HG03520 (cell line): ENCODE data around the gene TRABD2A.
A peak's percentile ranks its signal among the peaks of the same experiment; 100 is the strongest.
"Not testable (repeated sequence)": the region's sequence is repeated elsewhere in the genome, so short reads cannot be mapped to it uniquely, and the experiment has no call there.

ENCODE experiments used
- ATAC-seq: cut with Tn5 transposase; IDR thresholded peaks from one replicate; pipeline ENCODE4 v1.9.1; 2021; ENCODE audit warnings: mild to moderate bottlenecking, moderate library complexity; ENCODE audit not compliant: unreplicated experiment

TRABD2A gene

DNA sequence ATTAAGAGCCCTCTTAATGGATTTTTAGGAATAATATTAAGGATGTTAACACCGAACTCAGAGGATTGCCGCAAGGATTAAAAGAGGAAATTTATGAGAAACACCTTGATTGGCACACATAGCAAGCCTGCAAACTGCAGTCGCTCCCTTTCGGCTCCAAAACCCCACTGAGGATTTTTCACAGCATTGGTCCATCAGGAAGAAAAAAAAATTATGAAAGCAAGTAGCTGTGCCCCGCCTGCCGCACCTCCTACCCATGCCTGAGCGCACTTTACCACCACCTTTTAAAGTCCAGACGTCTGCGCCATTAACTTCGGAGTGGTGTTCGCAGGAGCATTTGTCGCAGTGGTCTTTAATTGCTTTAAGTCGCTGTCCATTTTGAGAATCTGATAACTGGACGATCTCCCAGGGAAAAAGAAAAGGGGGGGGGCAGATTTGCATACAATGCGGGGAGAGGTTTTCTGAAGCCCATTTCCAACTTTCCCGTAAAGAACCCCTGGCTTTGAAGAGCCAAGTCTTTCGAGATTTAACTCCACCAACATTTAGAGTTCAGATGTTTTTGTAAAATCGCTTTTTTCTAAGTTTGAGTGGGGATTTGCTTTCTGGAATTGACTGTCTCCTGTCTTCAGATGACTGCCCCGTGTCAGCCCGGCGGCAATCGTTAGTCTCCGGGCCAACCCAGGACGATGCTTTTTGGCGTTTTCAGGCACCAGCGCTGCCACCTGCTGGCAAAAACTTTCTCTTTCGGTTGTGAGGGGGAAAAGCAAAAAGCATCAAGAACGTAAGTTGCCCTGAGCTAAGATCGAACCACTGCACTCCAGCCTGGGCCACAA lies 913 bp upstream of the TRABD2A start:
- peak; percentile 66 for ATAC-seq

GRCh38 chr2:84880395-84880644 lies 564 bp downstream of the TRABD2A start:
- ATAC-seq = no peak

DNA sequence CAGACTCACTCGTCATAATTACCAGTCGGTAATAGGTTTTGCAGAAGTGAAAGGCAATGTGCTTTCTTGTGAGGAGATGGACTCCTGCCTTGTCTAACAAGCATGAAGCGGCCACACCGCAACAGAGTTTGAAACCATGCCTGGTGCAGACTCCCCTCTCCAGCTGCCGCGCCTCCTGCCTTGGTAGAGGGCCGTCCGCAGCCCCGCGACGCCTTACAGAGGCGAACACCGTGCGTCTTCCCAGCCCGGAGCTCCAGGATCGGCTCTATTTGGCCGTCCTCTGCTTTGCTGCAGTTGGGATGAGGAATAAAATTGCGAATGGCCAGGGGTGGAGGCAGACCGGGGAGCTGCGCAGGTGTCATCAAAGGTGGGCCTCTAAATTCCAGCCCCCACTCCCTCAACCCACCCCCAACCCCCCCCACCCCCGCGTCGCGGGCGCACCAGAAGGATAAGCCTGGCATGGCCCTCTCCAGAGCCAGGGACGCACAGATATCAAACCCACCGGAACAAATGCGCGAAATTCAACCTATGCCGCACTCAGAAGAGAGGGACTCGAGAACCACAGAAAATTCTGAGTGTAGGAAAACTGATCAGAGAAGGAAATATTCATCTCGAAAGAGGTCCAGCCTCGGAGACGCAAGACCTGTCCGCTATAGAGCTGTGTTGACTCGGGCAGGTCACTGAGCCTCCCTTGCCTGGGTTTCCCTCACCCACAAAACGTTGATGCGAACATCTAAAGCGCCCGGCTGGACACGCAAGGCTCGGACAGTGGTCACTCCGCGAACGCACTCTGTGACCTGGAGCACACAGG lies 1.1 kb downstream of the TRABD2A start:
- ATAC-seq = peak; percentile 51

DNA sequence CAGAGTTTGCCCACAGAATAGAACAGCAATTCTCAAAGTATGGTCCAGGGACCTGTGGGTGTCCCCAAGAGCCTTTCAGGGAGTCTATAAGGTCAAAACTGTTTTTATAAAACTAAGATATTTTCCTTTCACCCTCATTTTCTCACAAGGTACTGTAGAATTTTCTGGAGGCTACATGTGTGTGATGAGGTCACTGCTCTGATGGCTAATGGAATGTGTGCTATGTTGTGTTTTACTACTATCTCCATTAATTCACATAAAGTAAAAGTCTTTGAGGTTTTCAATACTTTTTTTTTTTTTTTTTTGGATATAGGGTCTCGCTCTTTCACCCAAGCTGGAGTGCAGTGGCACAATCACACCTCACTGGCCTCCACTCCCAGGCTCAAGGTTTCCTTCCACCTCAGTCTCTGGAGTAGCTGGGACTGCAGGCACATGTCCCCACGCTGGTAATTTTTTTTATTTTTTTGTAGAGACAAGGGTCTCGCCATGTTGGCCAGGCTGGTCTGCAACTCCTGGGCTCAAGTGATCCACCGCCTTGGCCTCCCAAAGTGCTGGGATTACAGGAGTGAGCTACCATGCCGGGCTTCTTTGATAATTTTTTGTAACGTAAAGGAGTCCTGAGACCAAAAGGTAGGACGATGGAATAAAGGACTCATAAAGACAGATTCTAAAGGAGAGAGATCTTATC lies 1.8 kb downstream of the TRABD2A start:
- ATAC-seq = no peak

- ATAC-seq = no peak
Observed at GRCh38 chr2:84878459-84878858, 2.4 kb downstream of the TRABD2A start.

- ATAC-seq = no peak
Observed at GRCh38 chr2:84876369-84876768, 4.5 kb downstream of the TRABD2A start.

GRCh38 chr2:84875619-84876018 lies 5.3 kb downstream of the TRABD2A start:
- not testable (repeated sequence) for ATAC-seq

GRCh38 chr2:84875213-84875560 lies 5.7 kb downstream of the TRABD2A start:
- ATAC-seq = no peak

DNA sequence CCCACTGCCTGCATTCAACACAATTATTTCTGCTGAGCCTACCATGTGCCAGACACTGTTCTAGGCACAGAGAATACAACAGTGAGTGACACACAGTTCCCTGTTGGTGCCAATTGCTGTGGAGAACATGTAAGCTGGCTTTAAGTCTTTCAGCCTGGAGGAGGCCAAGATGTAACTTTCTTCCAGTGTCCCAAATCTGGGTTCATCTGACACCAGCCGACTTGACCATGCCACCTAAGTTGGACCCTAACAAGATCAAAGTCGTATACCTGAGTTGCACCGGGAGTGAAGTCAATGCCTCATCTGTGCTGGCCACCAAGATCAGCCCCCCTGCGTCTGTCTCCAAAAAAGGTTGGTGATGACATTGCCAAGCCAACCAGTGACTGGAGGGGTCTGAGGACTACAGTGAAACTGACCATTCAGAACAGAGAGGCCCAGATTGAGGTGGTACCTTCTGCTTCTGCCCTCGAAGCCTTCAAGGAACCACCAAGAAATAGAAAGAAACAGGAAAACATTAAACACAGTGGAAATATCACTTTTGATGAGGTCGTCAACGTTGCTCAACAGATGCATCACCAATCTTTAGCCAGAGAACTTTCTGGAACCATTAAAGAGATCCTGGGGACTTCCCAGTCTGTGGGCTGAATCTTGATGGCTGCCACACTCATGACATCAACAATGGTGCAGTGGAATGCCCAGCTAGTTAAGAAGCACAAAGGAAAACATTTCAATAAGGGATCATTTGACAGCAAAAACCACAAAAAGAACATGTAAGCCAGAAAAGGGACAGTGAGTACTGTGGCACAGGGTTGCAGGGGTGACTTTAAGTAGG lies 6.3 kb downstream of the TRABD2A start:
- no peak for ATAC-seq

DNA sequence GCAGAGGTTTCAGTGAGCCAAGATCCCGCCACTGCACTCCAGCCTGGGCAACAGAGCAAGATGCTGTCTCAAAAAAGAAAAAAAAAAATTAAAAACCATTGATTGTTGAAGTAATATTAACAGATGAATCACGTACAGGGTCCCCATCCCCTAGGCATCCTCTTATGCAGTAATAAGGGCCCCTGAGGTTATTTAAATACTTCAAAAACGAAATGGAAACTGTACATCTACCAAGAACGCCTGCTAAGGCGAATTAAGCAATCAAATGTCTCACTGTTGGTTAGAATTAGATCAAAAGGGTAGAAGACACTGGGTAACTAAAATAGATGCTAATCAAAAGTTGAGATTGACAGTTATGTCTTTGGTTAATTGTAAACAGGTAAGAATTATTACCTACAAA lies 7.5 kb downstream of the TRABD2A start:
- ATAC-seq = no peak

GRCh38 chr2:84872691-84873090 lies 8.2 kb downstream of the TRABD2A start:
- not testable (repeated sequence) for ATAC-seq

- ATAC-seq = no peak
Observed at GRCh38 chr2:84870306-84870705, 10.6 kb downstream of the TRABD2A start.

DNA sequence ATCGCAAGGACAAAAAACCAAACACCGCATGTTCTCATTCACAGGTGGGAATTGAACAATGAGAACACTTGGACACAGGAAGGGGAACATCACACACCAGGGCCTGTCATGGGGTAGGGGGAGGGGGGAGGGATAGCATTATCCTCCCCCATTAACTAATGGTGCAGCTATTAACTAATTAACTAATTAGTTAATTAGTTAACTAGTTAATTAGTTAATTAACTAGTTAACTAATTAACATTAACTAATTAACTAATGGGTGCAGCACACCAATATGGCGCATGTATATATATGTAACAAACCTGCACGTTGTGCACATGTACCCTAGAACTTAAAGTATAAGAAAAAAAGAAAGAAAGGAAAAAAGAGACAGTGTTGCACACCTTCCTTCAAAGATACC lies 12.6 kb downstream of the TRABD2A start:
- not testable (repeated sequence) for ATAC-seq

GRCh38 chr2:84866122-84866521 lies 14.8 kb downstream of the TRABD2A start:
- ATAC-seq = no peak

- ATAC-seq = peak; percentile 64
Observed at GRCh38 chr2:84865181-84865783, 15.6 kb downstream of the TRABD2A start.

- ATAC-seq = no peak
Observed at GRCh38 chr2:84862006-84862405, 18.9 kb downstream of the TRABD2A start.

- no peak for ATAC-seq
Observed at GRCh38 chr2:84861539-84861938, 19.3 kb downstream of the TRABD2A start.

GRCh38 chr2:84858937-84859336 lies 21.9 kb downstream of the TRABD2A start:
- ATAC-seq = no peak

- ATAC-seq = no peak
Observed at GRCh38 chr2:84858123-84858522, 22.8 kb downstream of the TRABD2A start.

GRCh38 chr2:84857566-84857965 lies 23.3 kb downstream of the TRABD2A start:
- ATAC-seq = no peak

- ATAC-seq = peak; percentile 62
Observed at GRCh38 chr2:84856787-84857186, 24.1 kb downstream of the TRABD2A start.
